Activated T-cell treated with anti-CD3 and anti-CD28 coated beads for 4 hours (primary cell): Measurements from ENCODE around the gene FOXP2.

Experiments used
- DNase-seq: peaks from one replicate; pipeline ENCODE4 v3.0.0-alpha.2; 2020

The FOXP2 gene

DNA sequence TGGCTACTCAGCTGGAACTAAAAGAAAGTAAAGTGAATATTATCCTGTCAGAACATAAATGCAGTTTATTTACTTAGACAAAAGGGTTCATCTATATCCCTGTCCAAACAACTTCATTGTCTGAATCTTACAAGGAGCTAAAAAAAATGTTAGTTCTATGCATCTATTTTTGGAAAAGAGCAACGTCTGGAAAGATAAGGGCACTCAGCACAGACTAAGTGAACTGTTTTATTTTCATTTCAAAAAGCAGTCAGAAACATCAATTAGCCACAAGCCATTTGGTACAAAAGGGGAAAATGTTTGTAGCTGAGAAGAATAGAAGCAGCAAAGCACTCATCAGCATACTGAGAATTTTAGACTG is 245.5 kb downstream of the FOXP2 start:
- DNase-seq: no peak

DNA sequence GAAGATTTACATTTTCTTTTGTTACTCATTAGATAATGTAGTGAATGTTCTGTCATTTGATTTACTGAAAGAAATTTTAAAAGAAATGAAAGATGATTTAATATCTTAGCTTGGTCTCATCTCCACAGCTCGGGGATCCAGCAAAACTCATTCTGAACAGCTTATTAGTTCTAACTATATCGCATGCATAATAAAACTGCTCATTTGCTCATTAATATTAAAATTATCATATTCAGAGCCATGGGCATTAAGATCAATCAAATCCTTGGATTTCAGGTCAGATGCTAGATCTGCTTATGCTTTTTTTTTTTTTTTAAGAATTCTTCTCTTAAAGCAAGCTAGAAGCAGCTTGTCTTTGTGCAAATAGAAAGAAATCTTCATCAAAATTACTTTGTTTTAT is 246.1 kb downstream of the FOXP2 start:
- DNase-seq: no peak

DNA sequence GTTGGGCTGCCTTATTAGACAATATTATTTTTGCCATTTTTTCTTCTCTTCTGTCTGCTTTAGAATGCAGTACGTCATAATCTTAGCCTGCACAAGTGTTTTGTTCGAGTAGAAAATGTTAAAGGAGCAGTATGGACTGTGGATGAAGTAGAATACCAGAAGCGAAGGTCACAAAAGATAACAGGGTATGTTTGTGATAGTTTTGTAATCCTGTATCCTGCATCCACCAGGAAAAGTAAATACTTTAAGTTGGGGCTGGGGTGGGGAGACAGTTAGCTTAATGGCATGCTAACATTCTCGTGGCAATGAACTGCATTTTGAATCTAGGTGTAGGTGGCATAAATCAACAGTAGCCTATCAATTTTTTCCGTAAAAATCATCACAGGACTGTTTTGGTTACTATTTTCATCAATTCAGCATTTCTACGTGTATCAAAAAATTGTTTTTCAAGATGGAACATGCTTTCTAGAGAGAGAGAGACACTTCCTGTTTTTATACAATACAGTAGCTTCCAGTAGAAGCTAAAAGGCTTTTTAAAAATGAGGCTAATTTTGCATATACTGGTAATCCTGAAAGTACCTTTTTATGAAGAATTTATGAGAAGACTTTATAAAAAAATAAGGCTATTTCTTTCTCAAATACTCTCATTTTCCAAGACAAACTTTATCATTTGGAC is 247.5 kb downstream of the FOXP2 start:
- no peak for DNase-seq

DNA sequence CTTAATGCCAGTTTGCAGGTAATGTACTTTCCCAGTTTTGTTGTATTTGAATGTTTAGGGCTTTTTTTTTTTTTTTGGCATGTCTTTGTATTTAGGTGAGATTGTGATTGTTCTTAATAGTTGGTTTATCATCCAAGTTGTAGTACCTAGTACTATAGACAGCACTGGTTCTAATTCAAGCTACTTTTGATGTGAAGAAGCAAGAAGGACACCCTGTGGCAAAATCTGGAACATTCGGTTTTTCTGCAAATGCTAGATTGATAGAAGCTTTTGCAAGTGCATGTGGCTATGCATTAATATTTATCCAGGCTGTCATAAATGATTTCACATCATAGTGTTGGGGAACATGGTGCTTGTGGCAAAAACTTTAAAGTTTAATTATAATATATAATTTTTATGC is 248.9 kb downstream of the FOXP2 start:
- DNase-seq: no peak

DNA sequence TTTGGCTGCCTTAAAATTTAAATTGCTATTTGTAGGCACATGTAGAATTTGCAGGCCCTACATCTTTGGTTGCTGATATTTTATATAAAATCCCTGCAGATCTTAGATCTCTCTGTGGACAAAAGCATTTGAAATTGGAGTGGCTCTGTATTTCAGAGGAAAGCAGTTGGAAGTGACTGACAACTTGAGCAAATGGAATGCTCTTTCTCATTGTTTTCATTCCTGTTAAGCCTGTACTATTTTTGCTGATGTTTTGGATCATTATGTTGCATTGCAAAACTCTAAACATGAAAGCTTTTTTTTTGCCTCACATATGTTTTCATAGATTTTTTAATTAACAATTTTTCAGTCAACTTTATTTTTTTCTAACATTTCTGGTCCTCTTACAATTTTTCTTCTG is 256.1 kb downstream of the FOXP2 start:
- DNase-seq: no peak

DNA sequence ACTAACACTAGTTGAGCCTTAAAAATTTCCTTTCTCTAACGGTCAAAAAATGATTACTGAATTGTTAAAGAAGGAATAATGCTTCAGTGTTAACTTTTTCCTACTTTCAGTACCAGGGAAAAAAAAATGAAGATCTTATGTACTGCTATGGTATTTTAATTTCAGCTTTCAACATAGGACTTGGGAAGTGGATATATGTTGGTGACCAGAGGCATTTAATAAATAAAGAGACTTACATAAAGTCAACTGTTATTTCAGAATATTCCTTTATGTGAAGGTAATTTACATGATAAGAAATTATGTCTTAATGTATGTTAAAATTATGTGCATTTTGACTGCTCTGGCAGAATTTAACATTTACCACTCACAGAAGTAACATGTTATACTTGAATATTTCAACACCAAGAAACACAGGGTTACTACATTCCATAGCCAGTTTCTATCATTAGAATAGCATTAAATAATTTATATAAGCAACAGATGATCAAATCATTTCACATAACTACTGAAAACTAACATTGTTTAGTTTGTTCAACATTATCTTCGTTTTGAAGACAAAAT is 257.0 kb downstream of the FOXP2 start:
- DNase-seq: no peak

DNA sequence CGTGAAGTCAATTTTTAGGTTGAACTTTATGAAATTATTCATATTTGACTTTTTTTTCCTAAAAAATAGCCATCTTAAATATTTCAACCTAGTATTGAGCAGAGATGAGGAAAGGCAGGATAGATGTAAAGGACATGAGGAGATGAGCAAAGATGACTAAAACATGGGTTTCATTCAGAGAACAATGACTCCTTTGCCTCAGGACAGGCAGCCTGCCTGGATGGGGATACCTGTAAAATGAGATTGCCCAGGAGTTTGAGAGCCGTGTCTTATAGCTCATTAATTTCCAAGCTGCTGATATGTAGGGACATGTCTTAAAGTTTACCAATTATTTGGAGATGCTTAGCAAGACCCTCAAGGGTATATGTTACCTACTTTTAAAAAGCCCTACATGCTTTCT is 263.5 kb downstream of the FOXP2 start:
- no peak for DNase-seq

DNA sequence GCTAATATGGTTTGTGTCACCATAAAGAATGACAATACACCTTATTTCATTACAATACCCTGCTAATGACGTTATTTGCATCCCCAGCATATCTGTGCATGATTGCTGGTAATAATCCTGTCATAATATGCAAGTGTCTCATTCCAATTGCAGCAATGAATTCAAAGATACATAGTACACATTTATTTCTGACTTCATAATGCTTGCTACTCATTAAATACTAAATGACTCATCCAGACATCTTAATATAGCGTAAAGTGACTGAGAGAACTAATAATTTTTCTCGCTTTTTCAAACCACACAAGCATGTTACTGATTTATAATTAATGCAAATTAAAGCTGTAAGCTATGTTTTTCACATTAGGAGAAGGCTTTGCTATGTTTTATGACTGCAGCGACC is 272.6 kb downstream of the FOXP2 start:
- no peak for DNase-seq

DNA sequence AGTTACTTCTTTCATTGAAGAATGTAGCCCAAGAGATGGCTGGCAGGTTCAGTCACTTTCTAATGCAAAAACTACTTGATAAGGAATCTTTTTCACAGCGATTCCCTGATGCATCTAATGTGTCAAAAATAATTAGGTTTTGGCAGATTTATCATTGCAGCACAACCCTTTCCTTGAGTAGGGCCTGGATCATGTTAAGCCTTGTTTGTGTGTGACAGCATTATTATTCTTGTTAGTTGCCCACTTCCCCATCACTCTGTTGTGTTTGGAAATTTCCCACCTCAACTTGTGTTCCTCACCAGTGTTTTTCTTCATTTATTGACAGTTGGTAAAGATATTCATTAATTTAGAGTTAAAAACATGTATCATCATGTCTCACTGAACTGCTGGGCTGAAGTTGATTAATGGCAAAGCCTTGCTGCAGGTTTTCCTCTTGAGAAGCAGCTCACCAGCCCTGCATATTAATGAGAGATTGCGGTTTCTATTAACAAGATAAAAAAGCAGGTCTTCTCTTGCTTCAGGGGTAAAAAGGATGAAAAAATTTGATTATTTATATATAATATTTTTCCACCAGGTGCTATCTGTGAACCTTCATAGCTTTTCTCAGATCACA is 273.9 kb downstream of the FOXP2 start:
- no peak for DNase-seq

DNA sequence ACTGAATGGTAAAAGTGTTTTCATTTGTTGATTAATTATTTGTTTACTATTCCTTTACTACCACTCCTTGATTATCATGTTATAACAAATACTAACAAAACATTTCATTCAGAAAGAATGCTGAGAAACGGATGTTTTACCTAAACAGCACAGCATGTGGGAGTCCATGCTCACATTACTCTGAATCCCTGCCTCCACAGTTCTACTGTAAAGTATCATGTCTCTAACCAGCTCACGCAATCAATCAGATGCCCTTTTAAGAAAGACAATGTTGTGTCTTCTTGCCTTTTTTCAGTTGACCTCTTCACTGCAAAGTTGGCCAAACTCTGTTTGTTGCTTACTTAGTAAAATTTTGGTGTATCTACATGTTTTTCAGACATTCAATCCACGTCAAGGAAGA is 274.8 kb downstream of the FOXP2 start:
- DNase-seq: no peak

DNA sequence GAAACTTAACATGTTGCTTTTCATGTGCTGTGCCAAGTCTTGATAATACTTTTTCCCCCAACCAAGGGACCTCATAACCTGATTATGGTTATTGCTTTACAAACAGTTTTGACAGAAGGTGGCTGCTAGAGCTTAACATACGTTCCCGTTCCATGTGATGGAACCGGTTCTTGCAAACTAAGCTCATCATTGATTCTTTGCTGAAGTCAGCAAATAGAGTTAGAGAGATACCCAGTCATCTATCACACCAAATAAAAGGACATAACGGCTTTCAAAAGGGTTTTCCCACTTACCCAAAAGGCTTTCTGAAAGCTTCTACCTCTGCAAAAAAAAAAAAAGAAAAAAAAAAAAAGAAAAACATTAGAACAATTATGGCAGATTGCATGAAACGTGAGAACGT is 277.0 kb downstream of the FOXP2 start:
- no peak for DNase-seq

DNA sequence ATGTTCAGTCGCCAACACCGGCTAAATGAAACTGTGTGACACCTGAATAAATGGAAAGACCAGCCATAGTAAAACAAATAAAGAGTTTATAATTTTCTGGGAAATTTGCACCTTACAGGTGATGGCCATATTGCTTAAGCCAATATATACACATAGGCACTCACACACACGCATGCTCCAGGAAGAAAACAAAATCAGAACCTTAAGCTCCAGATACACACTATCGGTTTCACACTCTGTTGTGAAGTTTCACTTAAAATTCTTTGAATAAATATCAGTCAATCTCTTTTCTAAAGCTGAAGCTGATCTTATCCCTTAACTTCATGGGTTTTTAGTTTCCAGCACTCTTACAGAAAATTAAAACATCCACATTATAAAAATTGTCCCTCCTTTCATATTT is 280.6 kb downstream of the FOXP2 start:
- DNase-seq: no peak

DNA sequence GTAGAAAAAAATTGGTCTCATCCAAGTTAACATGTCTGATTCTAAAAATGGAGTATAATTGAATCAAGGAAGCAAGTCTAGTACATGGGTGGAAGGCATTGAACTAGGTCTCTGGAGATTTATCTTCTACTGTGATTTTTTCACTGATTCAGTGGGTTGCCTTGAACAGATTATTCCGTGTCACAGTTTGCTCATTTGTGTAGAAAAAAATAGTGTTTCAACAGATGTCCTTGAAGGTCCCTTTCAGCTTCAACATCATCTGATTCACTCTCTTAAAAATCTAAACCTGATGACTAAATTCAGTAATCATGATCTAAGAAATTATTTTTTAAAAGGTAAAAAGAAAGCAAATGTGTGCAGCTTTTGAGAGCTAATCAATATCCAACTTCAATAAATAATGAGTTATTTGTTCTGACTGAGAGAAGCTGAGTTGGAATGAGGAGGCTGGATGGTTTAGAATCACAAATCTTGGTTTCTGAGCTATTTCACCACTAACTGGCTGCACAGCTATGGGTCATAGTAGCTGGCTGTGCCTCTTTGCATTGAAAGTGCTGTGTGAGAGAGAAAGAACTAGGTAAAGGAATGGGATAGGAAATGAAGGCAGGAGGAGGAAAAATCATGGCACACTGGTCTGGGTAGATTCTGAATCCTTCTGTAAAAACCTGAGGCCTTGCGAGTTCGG is 285.8 kb downstream of the FOXP2 start:
- DNase-seq: no peak

DNA sequence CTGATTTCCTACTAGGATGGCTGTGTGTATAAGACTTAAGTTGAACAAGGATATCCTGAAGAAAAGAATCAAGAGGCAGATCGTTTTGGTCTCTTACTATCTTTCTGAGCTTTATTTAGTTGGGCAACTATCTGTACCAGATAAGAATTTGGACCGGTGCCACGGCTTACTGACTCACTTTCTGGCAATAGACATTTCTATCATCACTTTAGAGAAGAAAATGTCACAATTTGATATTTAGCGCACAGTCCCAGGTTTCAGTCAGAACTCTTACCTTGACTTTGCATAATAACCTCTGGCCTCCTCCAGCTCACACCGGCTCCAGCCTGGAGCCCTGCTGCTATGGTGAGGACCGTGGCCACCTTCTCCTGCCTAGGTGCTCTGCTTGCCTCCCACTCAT is 289.1 kb downstream of the FOXP2 start:
- no peak for DNase-seq

DNA sequence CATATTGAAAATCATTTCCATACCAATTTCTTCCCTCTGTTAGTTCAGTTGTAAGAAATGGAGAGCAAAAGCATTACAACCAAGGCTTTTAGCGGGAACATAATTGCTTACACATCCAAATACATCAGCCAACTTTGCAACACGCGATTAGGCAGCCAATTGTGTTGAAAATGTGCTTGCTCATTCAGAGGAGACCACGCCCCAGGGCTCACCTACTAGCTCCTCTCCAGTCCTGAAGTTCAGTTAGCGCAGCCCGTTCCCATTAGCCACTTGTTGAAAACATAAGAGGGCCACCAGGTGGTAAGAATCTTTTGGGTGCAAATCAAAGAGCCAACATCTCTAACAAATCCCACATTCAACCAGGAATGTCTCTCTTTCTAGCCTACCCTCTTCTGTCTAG is 294.0 kb downstream of the FOXP2 start:
- no peak for DNase-seq

DNA sequence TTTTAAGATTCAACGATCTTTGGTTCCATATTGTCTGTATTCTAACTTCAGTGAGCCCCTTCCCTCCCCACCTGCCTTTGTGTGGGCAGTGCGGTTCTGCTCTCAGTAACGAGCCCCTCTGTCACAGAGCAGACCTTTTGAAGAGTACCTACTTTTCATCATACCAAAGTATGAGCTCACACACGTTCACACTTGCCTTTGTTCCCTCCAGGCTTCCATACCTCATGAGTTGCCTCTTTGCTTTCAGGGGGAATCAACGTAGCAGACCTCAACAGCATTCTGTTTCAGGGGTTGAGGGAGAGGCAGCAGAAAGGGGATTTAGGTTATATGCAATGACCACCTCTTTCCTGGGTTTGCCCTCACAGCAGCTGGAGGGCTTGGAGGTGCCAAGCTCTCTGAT is 295.9 kb downstream of the FOXP2 start:
- DNase-seq: no peak

DNA sequence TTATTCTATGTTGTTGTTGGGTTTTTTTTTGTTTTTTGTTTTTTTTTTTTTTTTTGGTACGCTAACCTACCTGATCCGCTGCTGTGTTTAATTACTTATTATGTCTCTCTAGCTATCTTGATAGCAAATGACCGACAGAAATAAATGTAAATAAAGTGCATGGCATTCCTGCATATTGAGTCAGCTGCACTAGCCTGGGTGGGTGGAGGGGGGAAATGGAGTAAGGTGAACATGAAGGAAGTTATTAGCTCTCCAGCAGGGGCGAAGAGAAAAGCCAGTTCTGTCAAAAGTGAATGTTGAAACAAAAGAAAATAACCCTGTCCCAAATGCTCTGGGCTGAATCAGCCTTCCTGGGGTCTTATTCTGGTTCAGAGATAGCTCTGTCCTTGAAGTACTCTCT is 296.6 kb downstream of the FOXP2 start:
- no peak for DNase-seq

DNA sequence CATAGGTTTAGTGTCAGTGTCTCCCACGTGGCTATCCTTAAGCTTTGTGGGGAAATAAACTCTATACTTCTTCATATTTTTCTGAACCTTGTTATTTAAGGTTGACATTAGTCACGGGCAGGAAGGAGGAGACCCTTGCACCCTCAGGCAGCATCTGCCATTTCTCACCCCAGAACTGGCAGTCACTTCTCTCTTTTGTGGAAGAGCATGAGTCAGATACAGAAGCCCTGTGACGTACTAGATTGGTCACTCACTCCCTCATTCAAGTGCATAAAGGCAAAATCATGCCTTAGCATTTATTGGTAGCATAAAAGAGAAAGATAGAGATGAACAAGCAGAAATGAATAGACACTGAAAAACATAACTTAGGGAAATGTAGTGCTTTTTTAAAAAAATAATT is 301.3 kb downstream of the FOXP2 start:
- DNase-seq: no peak

DNA sequence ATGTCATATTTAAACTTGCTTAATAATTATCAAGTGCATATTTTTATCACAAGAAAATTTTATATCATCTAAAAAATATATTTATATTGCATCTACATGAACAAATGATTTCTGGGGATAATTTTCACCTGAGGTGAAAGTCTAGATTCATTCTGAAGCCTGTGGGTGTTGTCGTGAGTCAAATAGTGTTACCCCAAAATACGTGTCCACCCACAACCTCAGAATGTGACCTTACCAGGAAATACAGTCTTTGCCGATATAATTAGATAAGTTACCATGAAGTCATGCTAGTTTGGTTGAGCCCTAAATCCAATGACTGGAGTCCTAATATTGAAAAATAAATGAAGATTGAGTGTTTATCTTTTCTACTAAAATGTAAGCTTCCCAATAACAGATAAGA is 304.2 kb downstream of the FOXP2 start:
- DNase-seq: no peak

DNA sequence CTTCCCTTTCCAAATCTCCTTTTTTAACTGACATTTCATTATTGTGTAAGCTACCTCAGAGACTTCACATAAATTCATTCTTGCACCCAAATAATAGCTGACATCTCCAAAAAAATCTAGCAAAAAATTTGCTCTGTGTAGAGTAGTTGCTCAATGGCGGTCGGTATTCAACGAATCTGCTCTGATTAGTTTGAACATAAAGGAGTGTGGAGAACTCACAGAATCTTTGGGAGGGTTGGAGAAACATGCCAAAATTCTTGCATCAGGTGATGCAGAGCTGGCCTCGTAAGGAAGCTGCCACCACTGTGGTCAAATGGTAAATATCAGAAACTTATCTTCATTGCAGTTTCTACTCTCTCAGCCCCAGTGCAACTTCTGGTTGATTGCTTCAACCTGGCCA is 306.1 kb downstream of the FOXP2 start:
- DNase-seq: no peak

DNA sequence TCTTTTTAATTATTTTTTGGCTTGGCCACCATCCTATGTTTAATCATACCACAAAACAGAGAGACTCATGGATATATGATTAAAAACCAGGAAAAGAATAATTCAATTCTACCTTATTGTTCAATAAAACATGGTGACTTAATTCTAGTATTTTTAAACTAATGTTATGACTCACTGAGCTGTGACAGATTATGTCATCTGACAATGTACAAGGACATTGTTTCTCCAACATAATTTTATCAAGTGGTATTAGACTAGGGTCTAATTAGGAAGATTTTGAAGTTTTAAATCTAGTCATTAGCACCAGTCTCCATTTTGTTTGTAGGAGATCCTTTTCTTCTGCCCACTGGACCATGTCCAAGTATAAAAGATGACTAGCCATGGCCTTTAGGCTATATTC is 307.9 kb downstream of the FOXP2 start:
- no peak for DNase-seq

DNA sequence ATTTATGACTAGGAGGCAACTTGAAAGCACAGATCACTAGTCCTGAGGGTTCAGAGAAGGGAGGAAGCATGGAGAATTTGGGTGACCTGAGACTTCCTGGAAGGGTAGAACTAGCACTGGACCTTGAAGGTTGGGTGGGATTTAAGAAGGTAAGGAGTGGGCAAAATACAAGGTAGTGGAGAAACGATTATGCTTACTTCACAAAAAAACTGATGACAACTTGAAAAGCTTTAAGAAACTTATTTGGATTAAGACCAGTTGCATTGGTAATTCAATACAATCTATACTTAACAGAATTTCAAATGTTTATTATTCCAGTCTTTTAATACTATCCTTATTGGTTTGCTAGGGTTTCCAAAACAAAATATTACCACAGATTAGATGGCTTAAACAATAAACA is 308.7 kb downstream of the FOXP2 start:
- no peak for DNase-seq

DNA sequence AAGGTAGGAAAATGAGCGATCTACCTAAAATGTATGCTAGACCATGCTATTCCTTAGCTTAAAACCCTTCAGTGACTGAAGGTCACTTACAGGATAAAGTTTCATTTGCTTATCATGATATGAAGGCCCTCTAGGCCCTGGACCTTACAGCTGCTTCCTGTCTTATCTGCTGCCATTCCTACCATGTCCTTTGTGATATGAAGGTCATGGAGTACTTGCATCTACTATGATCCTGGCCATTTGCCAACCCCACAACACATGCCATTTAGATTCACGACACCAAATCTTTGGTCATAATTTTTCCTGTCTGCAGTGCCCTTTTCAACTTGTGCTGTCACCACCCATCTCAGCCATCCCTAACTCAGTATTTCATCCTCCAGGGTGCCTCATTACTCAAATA is 325.5 kb downstream of the FOXP2 start:
- DNase-seq: no peak

DNA sequence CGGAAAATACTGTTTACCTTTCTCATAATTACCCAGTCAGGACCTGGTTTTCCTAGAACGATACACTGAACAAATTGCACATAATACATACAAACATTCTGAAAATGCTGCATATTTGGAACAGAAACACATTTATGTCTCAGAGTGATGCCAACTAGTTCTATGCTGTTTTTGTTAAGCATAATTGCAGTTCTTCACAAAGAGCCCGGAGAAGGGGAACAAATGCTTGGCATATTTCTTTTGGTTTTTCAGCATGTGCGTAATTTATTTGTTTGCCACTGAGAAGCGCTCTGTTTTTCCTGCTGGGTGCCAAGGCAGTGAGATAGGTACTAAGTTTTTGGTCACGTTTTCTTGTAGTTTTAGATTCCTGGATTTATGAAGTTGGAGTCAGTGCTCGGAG is 326.3 kb downstream of the FOXP2 start:
- no peak for DNase-seq

DNA sequence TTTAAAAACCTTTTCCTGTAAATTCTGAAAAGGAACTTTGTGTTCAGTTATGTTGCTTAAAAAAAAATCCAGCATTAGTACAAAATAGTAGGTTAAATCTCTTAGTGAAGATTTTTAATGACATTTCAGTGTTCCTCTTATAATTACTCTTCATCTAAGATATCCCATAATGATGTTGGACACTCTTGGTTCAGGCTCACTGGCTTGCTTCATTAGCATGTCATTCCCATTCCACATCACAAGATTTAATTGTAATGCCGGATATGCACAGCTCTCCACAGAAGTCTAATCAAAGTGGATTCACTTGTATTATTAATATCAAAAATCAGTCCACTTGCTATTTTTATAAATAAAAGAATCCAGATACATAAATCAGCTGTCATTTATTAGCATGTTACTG is 327.3 kb downstream of the FOXP2 start:
- DNase-seq: no peak
